ENCODE measurements around the gene UQCRC1.
A peak's percentile ranks its signal among the peaks of the same experiment; 100 is the strongest.

Gene UQCRC1

GRCh38 chr3:48573973-48574585 lies 35.4 kb downstream of the UQCRC1 start:
- DNase-seq: no peak

- DNase-seq: no peak
Observed at GRCh38 chr3:48572517-48572916, 36.9 kb downstream of the UQCRC1 start.

GRCh38 chr3:48571938-48572337 lies 37.5 kb downstream of the UQCRC1 start:
- no peak for DNase-seq

GRCh38 chr3:48569808-48570450 lies 39.5 kb downstream of the UQCRC1 start:
- DNase-seq: no peak

GRCh38 chr3:48569400-48569799 lies 40.0 kb downstream of the UQCRC1 start:
- DNase-seq: no peak

- DNase-seq: no peak
Observed at GRCh38 chr3:48568476-48568875, 41.0 kb downstream of the UQCRC1 start.

GRCh38 chr3:48567500-48567899 lies 41.9 kb downstream of the UQCRC1 start:
- no peak for DNase-seq

- no peak for DNase-seq
Observed at GRCh38 chr3:48567090-48567489, 42.4 kb downstream of the UQCRC1 start.

GRCh38 chr3:48566401-48566760 lies 43.1 kb downstream of the UQCRC1 start:
- DNase-seq: no peak

- peak in 1 of 56 donors; percentile 39 for DNase-seq
Observed at GRCh38 chr3:48565591-48566400, 43.6 kb downstream of the UQCRC1 start.

- DNase-seq: no peak
Observed at GRCh38 chr3:48565186-48565585, 44.3 kb downstream of the UQCRC1 start.

GRCh38 chr3:48564667-48565066 lies 44.8 kb downstream of the UQCRC1 start:
- no peak for DNase-seq

GRCh38 chr3:48564022-48564421 lies 45.4 kb downstream of the UQCRC1 start:
- peak in 49 of 56 donors; percentile 9 to 87 (median 48) for DNase-seq

GRCh38 chr3:48563382-48563918 lies 46.0 kb downstream of the UQCRC1 start, which contains the start of gene UCN2:
TSS of gene UCN2 (minus strand) at chr3:48563781. CDS start at chr3:48563124, 657 bp downstream.
- no peak for DNase-seq

GRCh38 chr3:48562367-48563095 lies 46.9 kb downstream of the UQCRC1 start:
- no peak for DNase-seq

GRCh38 chr3:48561045-48561736 lies 48.3 kb downstream of the UQCRC1 start:
- DNase-seq: peak in 26 of 56 donors; percentile 2 to 62 (median 20)

GRCh38 chr3:48560648-48561018 lies 48.8 kb downstream of the UQCRC1 start:
- peak in 6 of 56 donors; percentile 10 to 43 (median 18) for DNase-seq

GRCh38 chr3:48558493-48559134 lies 50.8 kb downstream of the UQCRC1 start:
- DNase-seq: peak in 4 of 56 donors; percentile 25 to 34 (median 29)

GRCh38 chr3:48556796-48557626 lies 52.4 kb downstream of the UQCRC1 start, which contains the start of gene PFKFB4:
TSS of gene PFKFB4 (minus strand) at chr3:48556803. CDS start at chr3:48556777, 26 bp downstream.
- DNase-seq: peak; percentile 91 to 100 (median 99)

All from nucleus accumbens (tissue), 56 donors.